SK-N-SH (cell line): ENCODE data around the gene TM9SF3.

Source experiments
- CTCF ChIP-seq: fragments of 200-600 bp; sonication (generic); IDR thresholded peaks from 2 replicates; pipeline ENCODE4 v1.6.1; 2017; ENCODE audit warnings: antibody characterized with exemption, mild to moderate bottlenecking, moderate library complexity
- EP300 ChIP-seq, 2 experiments: IDR thresholded peaks; 2 replicates each; pipeline versions ENCODE4 v1.4.0 to v1.6.1; 2012; ENCODE audit warnings: borderline replicate concordance in 1 of 2, low read depth in 1 of 2, low read length in 1 of 2
- EZH2phosphoT487 ChIP-seq: fragments of 200-600 bp; sonication (generic); IDR thresholded peaks from 2 replicates; pipeline ENCODE4 v1.6.1; 2017; ENCODE audit warnings: low read depth, mixed run types, mild to moderate bottlenecking, antibody characterized with exemption, moderate library complexity, borderline replicate concordance
- JUND ChIP-seq: IDR thresholded peaks from 2 replicates; pipeline ENCODE4 v1.4.0; 2012
- MAX ChIP-seq: IDR thresholded peaks from 2 replicates; pipeline ENCODE4 v1.4.0; 2012; ENCODE audit warnings: low read depth
- MXI1 ChIP-seq: IDR thresholded peaks from 2 replicates; pipeline ENCODE4 v1.6.1; 2012; ENCODE audit warnings: mild to moderate bottlenecking, low read depth, low read length, improper control_type of control experiment
- RAD21 ChIP-seq: IDR thresholded peaks from 2 replicates; pipeline ENCODE4 v1.6.1; 2012; ENCODE audit warnings: mild to moderate bottlenecking, low read length
- RCOR1 ChIP-seq: fragments of 150-350 bp; IDR thresholded peaks from 2 replicates; pipeline ENCODE4 v1.6.1; 2017; ENCODE audit warnings: antibody characterized with exemption, low read length
- REST ChIP-seq: IDR thresholded peaks from 2 replicates; pipeline ENCODE4 v1.6.1; 2012; ENCODE audit warnings: mild to moderate bottlenecking, low read depth, low read length, moderate library complexity
- SIN3A ChIP-seq: IDR thresholded peaks from 2 replicates; pipeline ENCODE4 v1.6.1; 2012; ENCODE audit warnings: low read depth, mild to moderate bottlenecking, low read length, moderate library complexity, borderline replicate concordance
- SMC3 ChIP-seq: IDR thresholded peaks from 2 replicates; pipeline ENCODE4 v1.6.1; 2012; ENCODE audit warnings: low read depth, low read length, improper control_type of control experiment
- TAF1 ChIP-seq: IDR thresholded peaks from 2 replicates; pipeline ENCODE4 v1.6.1; 2012; ENCODE audit warnings: low read depth, mild to moderate bottlenecking, low read length, moderate library complexity, borderline replicate concordance
- ZBTB33 ChIP-seq: IDR thresholded peaks from 2 replicates; pipeline ENCODE4 v1.4.0; 2012; ENCODE audit warnings: low read depth, borderline replicate concordance
- TF ChIP-seq, protein P1 (sequence below): fragments of 150-350 bp; IDR thresholded peaks from 2 replicates; pipeline ENCODE4 v1.6.1; 2017; ENCODE audit warnings: antibody characterized with exemption, low read length, low read depth, borderline replicate concordance

GRCh38 chr10:96588616-96589419 lies 2.0 kb upstream of the TM9SF3 start:
- TF ChIP-seq EP300 (IDR thresholded peaks at IDR 0.05; ENCODE audit: borderline replicate concordance in 1 of 2, low read depth in 1 of 2, low read length in 1 of 2) (no peak), CTCF (no peak), SIN3A (no peak), SMC3 (no peak), REST (no peak), MAX (no peak), ZBTB33 (no peak), EZH2phosphoT487 (no peak), RCOR1 (no peak), RAD21 (no peak), JUND (no peak), MXI1 (no peak), TAF1 (no peak)
- TF ChIP-seq, protein P1, sequence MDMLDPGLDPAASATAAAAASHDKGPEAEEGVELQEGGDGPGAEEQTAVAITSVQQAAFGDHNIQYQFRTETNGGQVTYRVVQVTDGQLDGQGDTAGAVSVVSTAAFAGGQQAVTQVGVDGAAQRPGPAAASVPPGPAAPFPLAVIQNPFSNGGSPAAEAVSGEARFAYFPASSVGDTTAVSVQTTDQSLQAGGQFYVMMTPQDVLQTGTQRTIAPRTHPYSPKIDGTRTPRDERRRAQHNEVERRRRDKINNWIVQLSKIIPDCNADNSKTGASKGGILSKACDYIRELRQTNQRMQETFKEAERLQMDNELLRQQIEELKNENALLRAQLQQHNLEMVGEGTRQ: no peak
